Bronchial epithelial cell (primary cell): ENCODE data around the gene DGKB. TPM values are rescaled to one million over a fixed set of nuclear protein-coding genes. Genes with fewer than 3 reads are reported as not detected.
A peak's percentile ranks its signal among the peaks of the same experiment; 100 is the strongest.

Experiments
- DNase-seq: peaks from one replicate; pipeline ENCODE4 v3.0.0-alpha.2; 2010; ENCODE audit warnings: low read depth
- FAIRE-seq: peaks from 2 replicates; lab custom pipeline; 2011; peaks lifted over from hg19 to GRCh38; lab: Jason Lieb, UNC
- H3K27me3 ChIP-seq: 2 replicates; pipeline ENCODE4 v1.5.1; 2011; ENCODE audit warnings: low read length; ENCODE audit not compliant: control insufficient read depth, insufficient read depth
- H3K36me3 ChIP-seq: 2 replicates; pipeline ENCODE4 v1.5.1; 2011; ENCODE audit warnings: low read length; ENCODE audit not compliant: control insufficient read depth, insufficient read depth
- H3K4me3 ChIP-seq: 2 replicates; pipeline ENCODE4 v1.5.1; 2011; ENCODE audit warnings: mild to moderate bottlenecking, low read depth, low read length, control low read depth
- total RNA-seq: library from RNA; depleted of rRNA; stranded (reverse); fragments of >200 nt; gene quantifications from 2 replicates; pipeline ENCODE4 v1.2.1, GENCODE V29; 2014
- TF ChIP-seq, protein P1 (sequence below): IDR thresholded peaks from 2 replicates; pipeline ENCODE4 v1.5.1; 2011; ENCODE audit warnings: mild to moderate bottlenecking, moderate library complexity, low read length, control low read depth, inconsistent platforms; ENCODE audit not compliant: insufficient read depth, severe bottlenecking

DGKB gene
- total RNA-seq, 1 donor from 2014 or later, result not detected

DNA sequence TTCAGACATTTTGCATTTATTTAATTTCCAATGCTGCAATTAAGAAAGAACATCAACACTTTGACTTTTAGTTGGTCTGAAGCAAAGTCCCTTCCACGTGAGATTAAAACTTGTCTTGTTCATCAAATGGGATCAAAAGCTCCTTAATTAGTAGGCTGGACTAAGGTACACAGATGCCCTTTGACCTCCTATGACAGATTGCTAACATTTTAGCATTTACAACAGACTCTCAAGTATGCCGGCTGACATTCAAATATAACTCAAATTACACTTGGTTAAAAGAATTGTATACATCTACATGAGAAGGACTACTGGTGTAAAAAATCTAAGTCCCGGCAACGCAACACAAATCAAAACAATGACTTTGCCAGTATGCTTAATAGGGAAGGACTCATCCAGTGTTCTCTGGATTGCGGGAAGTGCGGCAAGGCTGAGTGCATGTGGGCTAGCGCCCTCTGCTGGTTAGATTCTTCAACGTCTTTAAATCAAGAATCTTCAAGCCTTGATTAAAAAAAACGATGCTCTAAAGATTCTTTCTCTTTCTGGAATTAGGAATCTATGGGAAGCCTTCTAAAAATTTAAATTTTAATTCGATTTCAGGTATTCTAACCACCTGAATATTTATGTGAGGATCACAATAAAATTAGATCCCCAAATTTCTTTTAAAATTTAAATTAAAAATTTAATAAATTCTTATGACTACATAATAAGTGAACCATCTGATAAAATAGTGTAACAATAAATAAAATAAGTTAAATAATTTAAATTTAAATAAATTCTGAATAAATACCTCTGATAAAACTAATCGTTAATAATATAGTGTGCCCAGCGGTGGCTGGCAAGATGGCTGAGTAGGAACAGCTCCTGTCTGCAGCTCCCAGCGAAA is 444.7 kb downstream of the DGKB start:
- Histone ChIP-seq H3K4me3 (no peak overlapping the region), H3K36me3 (no peaks in the 10 kb centered on the region), H3K27me3 (no peaks in the 10 kb centered on the region)
- DNase-seq (peak; percentile 73), FAIRE-seq (no peak)
- TF ChIP-seq, protein P1, sequence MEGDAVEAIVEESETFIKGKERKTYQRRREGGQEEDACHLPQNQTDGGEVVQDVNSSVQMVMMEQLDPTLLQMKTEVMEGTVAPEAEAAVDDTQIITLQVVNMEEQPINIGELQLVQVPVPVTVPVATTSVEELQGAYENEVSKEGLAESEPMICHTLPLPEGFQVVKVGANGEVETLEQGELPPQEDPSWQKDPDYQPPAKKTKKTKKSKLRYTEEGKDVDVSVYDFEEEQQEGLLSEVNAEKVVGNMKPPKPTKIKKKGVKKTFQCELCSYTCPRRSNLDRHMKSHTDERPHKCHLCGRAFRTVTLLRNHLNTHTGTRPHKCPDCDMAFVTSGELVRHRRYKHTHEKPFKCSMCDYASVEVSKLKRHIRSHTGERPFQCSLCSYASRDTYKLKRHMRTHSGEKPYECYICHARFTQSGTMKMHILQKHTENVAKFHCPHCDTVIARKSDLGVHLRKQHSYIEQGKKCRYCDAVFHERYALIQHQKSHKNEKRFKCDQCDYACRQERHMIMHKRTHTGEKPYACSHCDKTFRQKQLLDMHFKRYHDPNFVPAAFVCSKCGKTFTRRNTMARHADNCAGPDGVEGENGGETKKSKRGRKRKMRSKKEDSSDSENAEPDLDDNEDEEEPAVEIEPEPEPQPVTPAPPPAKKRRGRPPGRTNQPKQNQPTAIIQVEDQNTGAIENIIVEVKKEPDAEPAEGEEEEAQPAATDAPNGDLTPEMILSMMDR, result peak; percentile 79

DNA sequence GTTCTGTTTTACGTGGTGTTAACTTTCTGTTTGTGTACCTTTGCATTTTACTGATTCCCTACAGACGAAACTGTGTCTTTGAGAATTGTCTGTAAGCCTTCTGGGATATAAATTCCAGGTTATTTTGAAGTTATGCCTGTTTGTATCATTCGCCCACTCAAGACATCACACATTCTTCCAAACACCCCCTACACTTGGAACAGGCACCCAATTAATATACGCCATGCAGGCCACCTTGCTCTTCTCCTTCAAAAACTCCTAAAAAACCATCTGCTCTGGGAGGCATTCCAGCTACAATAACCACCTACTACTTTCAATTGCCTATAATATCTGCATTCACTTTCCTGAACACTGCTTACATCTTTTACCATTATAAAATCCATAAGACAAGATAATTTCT is 453.3 kb downstream of the DGKB start:
- FAIRE-seq (no peak), DNase-seq (no peak)
- TF ChIP-seq, protein P1, result no peak
- no peaks in the 10 kb centered on the region for H3K27me3 ChIP-seq
- H3K4me3 ChIP-seq, result no peak overlapping the region
- H3K36me3 ChIP-seq, result no peaks in the 10 kb centered on the region

DNA sequence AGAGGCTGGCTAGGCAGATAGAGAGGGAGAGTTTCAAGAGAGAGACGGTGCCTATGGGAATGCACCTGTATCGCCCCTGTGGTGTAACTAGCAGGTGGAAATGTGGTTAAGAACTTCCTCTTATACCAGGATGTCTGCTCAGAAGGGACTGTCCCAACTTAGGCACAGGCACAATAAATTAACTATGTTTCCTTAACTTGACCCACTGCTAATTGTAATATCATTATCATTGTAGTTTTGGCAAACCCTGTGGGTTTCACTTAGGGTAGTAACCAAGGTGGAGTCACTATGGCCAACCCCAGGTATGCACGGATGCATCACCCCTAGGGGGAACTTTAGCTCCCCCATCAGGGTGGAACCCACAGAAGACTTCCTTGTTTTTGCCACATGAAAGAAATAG is 455.7 kb downstream of the DGKB start:
- Histone ChIP-seq H3K27me3 (no peaks in the 10 kb centered on the region), H3K36me3 (no peaks in the 10 kb centered on the region), H3K4me3 (no peak overlapping the region)
- TF ChIP-seq, protein P1, result no peak
- DNase-seq, result no peak
- FAIRE-seq, result no peak

DNA sequence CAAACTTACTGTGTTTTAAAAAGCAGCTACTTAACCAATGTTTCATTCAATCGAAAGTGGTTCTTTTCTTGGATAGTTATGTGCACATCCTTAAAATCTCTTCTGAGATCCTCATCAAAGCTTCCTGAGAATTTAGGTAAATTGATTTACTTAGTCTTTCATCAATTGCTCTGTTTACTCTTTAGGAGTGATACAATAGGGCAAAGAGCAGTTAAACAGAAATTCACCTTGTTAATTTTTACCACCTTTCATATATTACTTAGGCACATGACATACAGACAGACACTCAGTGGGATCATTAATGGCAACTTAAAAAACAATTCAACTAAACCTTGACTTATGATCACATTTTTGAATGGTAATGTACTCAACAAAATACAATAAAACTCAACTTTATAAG is 456.3 kb downstream of the DGKB start:
- FAIRE-seq (no peak), DNase-seq (no peak)
- TF ChIP-seq, protein P1, result no peak
- Histone ChIP-seq H3K4me3 (no peak overlapping the region), H3K36me3 (no peaks in the 10 kb centered on the region), H3K27me3 (no peaks in the 10 kb centered on the region)

DNA sequence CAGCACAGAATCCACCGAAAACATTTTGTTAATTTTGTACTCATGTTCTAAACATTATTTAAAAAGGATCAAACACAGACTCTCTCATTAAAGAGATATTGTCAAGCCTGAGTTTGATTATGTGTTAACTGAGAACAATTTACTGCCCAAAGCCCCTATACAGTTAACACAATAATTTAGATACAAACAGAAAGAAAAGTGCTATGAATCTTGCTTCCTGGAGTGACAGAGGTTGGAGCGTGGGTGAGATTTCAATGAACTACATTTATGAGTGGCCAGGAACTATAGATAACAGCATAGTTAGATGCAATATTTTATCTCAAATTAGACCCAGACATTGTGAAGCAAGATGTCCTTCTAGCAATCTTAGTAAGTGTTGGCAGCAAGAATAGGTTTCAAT is 464.2 kb downstream of the DGKB start:
- DNase-seq, result no peak
- Histone ChIP-seq H3K27me3 (no peaks in the 10 kb centered on the region), H3K36me3 (no peaks in the 10 kb centered on the region), H3K4me3 (no peak overlapping the region)
- TF ChIP-seq, protein P1, result no peak
- FAIRE-seq, result no peak
